ENCODE results near the gene ATP10B.

- TF ChIP-seq BHLHE40 (IDR thresholded peaks at IDR 0.05; ENCODE audit: borderline replicate concordance) (no peak), SP1 (IDR thresholded peaks at IDR 0.05) (no peak), TARDBP (IDR thresholded peaks at IDR 0.05) (no peak), FOXM1 (IDR thresholded peaks at IDR 0.05; ENCODE audit: borderline replicate concordance) (no peak), HDGF (IDR thresholded peaks at IDR 0.05; ENCODE audit: borderline replicate concordance) (no peak), SUZ12 (IDR thresholded peaks at IDR 0.05) (no peak)
Measured at GRCh38 chr5:160548949-160549645, 302.9 kb downstream of the ATP10B start.

All from HEK293T (cell line).